Measurements from ENCODE around the gene ZNF687. TPM values are rescaled to one million over a fixed set of nuclear protein-coding genes. Genes with fewer than 3 reads are reported as not detected.

Gene ZNF687
- polyA plus RNA-seq, 2 of the 4 experiments (the other 2 are of a cell fraction) = 14.0 to 17.5 TPM

GRCh38 chr1:151340870-151341754, 59.0 kb downstream of the ZNF687 start:
- Histone ChIP-seq H3K9me3 (no peaks in the 10 kb centered on the region), H3K4me3 (no peak overlapping the region), H3K4me2 (0 out of 3 replicates have a peak overlapping the region, but pooled peaks have one; percentile 25), H3K4me1 (peaks cover 9% of the 10 kb centered on the region), H3K27ac (no peak overlapping the region)
- ATAC-seq = peak; percentile 87 to 93
- TF ChIP-seq KDM5A (IDR thresholded peaks at IDR 0.05) (no peak), BHLHE40 (IDR thresholded peaks at IDR 0.05; ENCODE audit: low read depth, low read length) (no peak), FOSL2 (IDR thresholded peaks at IDR 0.05) (no peak), FOSL2 (CRISPR knock-in tag; IDR thresholded peaks at IDR 0.05) (no peak), RNF2 (IDR thresholded peaks at IDR 0.05; ENCODE audit: borderline replicate concordance, low read depth) (no peak), SMC3 (IDR thresholded peaks at IDR 0.05) (peak; percentile 90), CTCF (IDR thresholded peaks at IDR 0.05) (peak; percentile 87), KDM1A (IDR thresholded peaks at IDR 0.05; ENCODE audit: low read depth) (no peak), NFE2L2 (conservative IDR thresholded peaks at IDR 0.05; ENCODE audit: low read length) (no peak), RAD21 (conservative IDR thresholded peaks at IDR 0.05 in 1 of 2, IDR thresholded peaks at IDR 0.05 in 1 of 2) (peak; percentile 84 to 87), TP53 (CRISPR knock-in tag; IDR thresholded peaks at IDR 0.05) (no peak), GATA3 (IDR thresholded peaks at IDR 0.05; ENCODE audit: borderline replicate concordance) (no peak), CBX2 (IDR thresholded peaks at IDR 0.05; ENCODE audit: borderline replicate concordance, low read depth) (no peak), BCL3 (IDR thresholded peaks at IDR 0.05) (no peak), ZFP36 (IDR thresholded peaks at IDR 0.05; ENCODE audit: borderline replicate concordance, partially characterized antibody) (no peak), E2F6 (IDR thresholded peaks at IDR 0.05; ENCODE audit: borderline replicate concordance, low read depth) (no peak), HMGXB4 (CRISPR knock-in tag; IDR thresholded peaks at IDR 0.05; ENCODE audit: borderline replicate concordance) (no peak), NPAS2 (CRISPR knock-in tag; IDR thresholded peaks at IDR 0.05; ENCODE audit: borderline replicate concordance) (no peak), RARB (CRISPR knock-in tag; IDR thresholded peaks at IDR 0.05) (no peak), MAZ (IDR thresholded peaks at IDR 0.05; ENCODE audit: borderline replicate concordance, low read depth, low read length) (no peak), USF2 (IDR thresholded peaks at IDR 0.05) (peak; percentile 56)
- ChIA-PET POLR2A (interaction anchor here (0.6 to 2.0 kb wide), 6 partner anchors 13 to 151 kb away, joined by 3 to 12 read pairs (median 6); partner anchors contain the start of genes PI4KB and VPS72), CTCF (interaction anchor here (0.5 to 11.2 kb wide), 59 partner anchors 14 to 517 kb away, joined by 3 to 831 read pairs (median 4); partner anchors contain the start of genes PI4KB, PSMB4, PSMD4 and SELENBP1)
- peak; percentile 77 for FAIRE-seq
- peak; percentile 60 to 84 for DNase-seq (ENCODE audit: low read depth in 1 of 2, low spot score in 1 of 2)
- WGBS (ENCODE audit: missing lambda C conversion rate) = 31% methylated on average over 7 of the region's 7 CpGs

Small RNA genes within 50 kb of the gene (small RNA-seq; reads per million reads assigned to genes)
- gene RN7SL444P = 0 reads per million in 6 experiments

Other genes starting within 250 kb of the ZNF687 start
- gene BNIPL, start 245.7 kb upstream of the ZNF687 start, polyA plus RNA-seq (2011; rRNA removed) = 0.30 and 0.38 TPM in 2 replicates
- 0.22 to 0.51 TPM (median 0.28 TPM) in 3 replicates for gene BNIPL, start 245.7 kb upstream of the ZNF687 start, polyA plus RNA-seq (2017; fragmentation: RNase III; extraction: RNeasy Plus Mini Kit Qiagen cat#74134 plus additional on column Dnase treatment)
- gene C1orf56, start 234.5 kb upstream of the ZNF687 start, polyA plus RNA-seq (2011; rRNA removed) = 2.9 and 3.3 TPM in 2 replicates
- 5.1 to 6.8 TPM (median 6.6 TPM) in 3 replicates for gene C1orf56, start 234.5 kb upstream of the ZNF687 start, polyA plus RNA-seq (2017; fragmentation: RNase III; extraction: RNeasy Plus Mini Kit Qiagen cat#74134 plus additional on column Dnase treatment)
- gene CDC42SE1, start 222.7 kb upstream of the ZNF687 start, polyA plus RNA-seq (2011; rRNA removed) = 78.1 and 83.1 TPM in 2 replicates
- 50.6 to 54.7 TPM (median 52.0 TPM) in 3 replicates for gene CDC42SE1, start 222.7 kb upstream of the ZNF687 start, polyA plus RNA-seq (2017; fragmentation: RNase III; extraction: RNeasy Plus Mini Kit Qiagen cat#74134 plus additional on column Dnase treatment)
- 33.7 and 35.3 TPM in 2 replicates for gene MLLT11, start 221.9 kb upstream of the ZNF687 start, polyA plus RNA-seq (2011; rRNA removed)
- 26.0 to 28.2 TPM (median 26.5 TPM) in 3 replicates for gene MLLT11, start 221.9 kb upstream of the ZNF687 start, polyA plus RNA-seq (2017; fragmentation: RNase III; extraction: RNeasy Plus Mini Kit Qiagen cat#74134 plus additional on column Dnase treatment)
- 9.9 and 10.8 TPM in 2 replicates for gene GABPB2, start 211.5 kb upstream of the ZNF687 start, polyA plus RNA-seq (2011; rRNA removed)
- 2.4 to 3.9 TPM (median 3.3 TPM) in 3 replicates for gene GABPB2, start 211.5 kb upstream of the ZNF687 start, polyA plus RNA-seq (2017; fragmentation: RNase III; extraction: RNeasy Plus Mini Kit Qiagen cat#74134 plus additional on column Dnase treatment)
- 1.3 and 1.7 TPM in 2 replicates for gene SEMA6C, start 135.7 kb upstream of the ZNF687 start, polyA plus RNA-seq (2011; rRNA removed)
- gene SEMA6C, start 135.7 kb upstream of the ZNF687 start, polyA plus RNA-seq (2017; fragmentation: RNase III; extraction: RNeasy Plus Mini Kit Qiagen cat#74134 plus additional on column Dnase treatment) = 1.5 to 2.5 TPM (median 1.6 TPM) in 3 replicates
- gene TNFAIP8L2, start 125.7 kb upstream of the ZNF687 start, polyA plus RNA-seq (2011; rRNA removed) = not detected in 2 replicates
- gene TNFAIP8L2, start 125.7 kb upstream of the ZNF687 start, polyA plus RNA-seq (2017; fragmentation: RNase III; extraction: RNeasy Plus Mini Kit Qiagen cat#74134 plus additional on column Dnase treatment) = not detected in 3 replicates
- 10.5 and 11.6 TPM in 2 replicates for gene LYSMD1, start 116.4 kb upstream of the ZNF687 start, polyA plus RNA-seq (2011; rRNA removed)
- 7.0 to 7.3 TPM (median 7.3 TPM) in 3 replicates for gene LYSMD1, start 116.4 kb upstream of the ZNF687 start, polyA plus RNA-seq (2017; fragmentation: RNase III; extraction: RNeasy Plus Mini Kit Qiagen cat#74134 plus additional on column Dnase treatment)
- gene SCNM1, start 116.2 kb upstream of the ZNF687 start, polyA plus RNA-seq (2011; rRNA removed) = 27.9 and 29.3 TPM in 2 replicates
- gene SCNM1, start 116.2 kb upstream of the ZNF687 start, polyA plus RNA-seq (2017; fragmentation: RNase III; extraction: RNeasy Plus Mini Kit Qiagen cat#74134 plus additional on column Dnase treatment) = 29.5 to 31.7 TPM (median 30.9 TPM) in 3 replicates
- 0.30 TPM in 1 of 2 replicates, not detected in the other for gene TMOD4, start 106.3 kb upstream of the ZNF687 start, polyA plus RNA-seq (2011; rRNA removed)
- gene TMOD4, start 106.3 kb upstream of the ZNF687 start, polyA plus RNA-seq (2017; fragmentation: RNase III; extraction: RNeasy Plus Mini Kit Qiagen cat#74134 plus additional on column Dnase treatment) = 0.29 to 0.49 TPM in 2 of 3 replicates, not detected in the other
- gene VPS72, start 92.1 kb upstream of the ZNF687 start, polyA plus RNA-seq (2011; rRNA removed) = 64.4 and 81.2 TPM in 2 replicates
- gene VPS72, start 92.1 kb upstream of the ZNF687 start, polyA plus RNA-seq (2017; fragmentation: RNase III; extraction: RNeasy Plus Mini Kit Qiagen cat#74134 plus additional on column Dnase treatment) = 49.7 to 50.8 TPM (median 49.8 TPM) in 3 replicates
- gene PIP5K1A, start 83.7 kb upstream of the ZNF687 start, polyA plus RNA-seq (2011; rRNA removed) = 129 and 183 TPM in 2 replicates
- gene PIP5K1A, start 83.7 kb upstream of the ZNF687 start, polyA plus RNA-seq (2017; fragmentation: RNase III; extraction: RNeasy Plus Mini Kit Qiagen cat#74134 plus additional on column Dnase treatment) = 46.8 to 50.0 TPM (median 49.4 TPM) in 3 replicates
- gene PSMD4, start 27.6 kb upstream of the ZNF687 start, polyA plus RNA-seq (2011; rRNA removed) = 241 and 265 TPM in 2 replicates
- gene PSMD4, start 27.6 kb upstream of the ZNF687 start, polyA plus RNA-seq (2017; fragmentation: RNase III; extraction: RNeasy Plus Mini Kit Qiagen cat#74134 plus additional on column Dnase treatment) = 207 to 218 TPM (median 210 TPM) in 3 replicates
- 34.4 and 37.7 TPM in 2 replicates for gene PI4KB, start 45.1 kb downstream of the ZNF687 start, polyA plus RNA-seq (2011; rRNA removed)
- gene PI4KB, start 45.1 kb downstream of the ZNF687 start, polyA plus RNA-seq (2017; fragmentation: RNase III; extraction: RNeasy Plus Mini Kit Qiagen cat#74134 plus additional on column Dnase treatment) = 26.3 to 27.6 TPM (median 26.8 TPM) in 3 replicates
- 55.9 and 70.0 TPM in 2 replicates for gene RFX5, start 65.0 kb downstream of the ZNF687 start, polyA plus RNA-seq (2011; rRNA removed)
- 49.7 to 60.1 TPM (median 59.2 TPM) in 3 replicates for gene RFX5, start 65.0 kb downstream of the ZNF687 start, polyA plus RNA-seq (2017; fragmentation: RNase III; extraction: RNeasy Plus Mini Kit Qiagen cat#74134 plus additional on column Dnase treatment)
- gene SELENBP1, start 90.4 kb downstream of the ZNF687 start, polyA plus RNA-seq (2011; rRNA removed) = 28.6 and 35.4 TPM in 2 replicates
- gene SELENBP1, start 90.4 kb downstream of the ZNF687 start, polyA plus RNA-seq (2017; fragmentation: RNase III; extraction: RNeasy Plus Mini Kit Qiagen cat#74134 plus additional on column Dnase treatment) = 9.0 to 12.8 TPM (median 12.6 TPM) in 3 replicates
- gene PSMB4, start 117.3 kb downstream of the ZNF687 start, polyA plus RNA-seq (2011; rRNA removed) = 405 and 431 TPM in 2 replicates
- 366 to 384 TPM (median 383 TPM) in 3 replicates for gene PSMB4, start 117.3 kb downstream of the ZNF687 start, polyA plus RNA-seq (2017; fragmentation: RNase III; extraction: RNeasy Plus Mini Kit Qiagen cat#74134 plus additional on column Dnase treatment)
- gene POGZ, start 177.2 kb downstream of the ZNF687 start, polyA plus RNA-seq (2011; rRNA removed) = 44.1 and 64.0 TPM in 2 replicates
- gene POGZ, start 177.2 kb downstream of the ZNF687 start, polyA plus RNA-seq (2017; fragmentation: RNase III; extraction: RNeasy Plus Mini Kit Qiagen cat#74134 plus additional on column Dnase treatment) = 20.8 to 22.0 TPM (median 21.9 TPM) in 3 replicates
- gene CGN, start 229.1 kb downstream of the ZNF687 start, polyA plus RNA-seq (2011; rRNA removed) = 1.8 and 2.1 TPM in 2 replicates
- 2.3 to 3.0 TPM (median 2.4 TPM) in 3 replicates for gene CGN, start 229.1 kb downstream of the ZNF687 start, polyA plus RNA-seq (2017; fragmentation: RNase III; extraction: RNeasy Plus Mini Kit Qiagen cat#74134 plus additional on column Dnase treatment)